Nephron progenitor cell (in vitro differentiated cells): Measurements from ENCODE around the gene MAN1C1.

ENCODE experiments used
- DNase-seq: peaks from one replicate; pipeline ENCODE4 v3.0.0; 2021
- H3K27ac Mint-ChIP-seq: 2 replicates; pipeline ENCODE4 v1.8.0; 2021; ENCODE audit warnings: mild to moderate bottlenecking, moderate library complexity, mixed read lengths
- H3K27me3 Mint-ChIP-seq: 2 replicates; pipeline ENCODE4 v1.8.0; 2021; ENCODE audit warnings: mild to moderate bottlenecking, low read depth, mixed read lengths; ENCODE audit not compliant: poor library complexity
- H3K36me3 Mint-ChIP-seq: 2 replicates; pipeline ENCODE4 v1.8.0; 2021; ENCODE audit warnings: low read depth, mixed read lengths
- H3K4me1 Mint-ChIP-seq: 2 replicates; pipeline ENCODE4 v1.8.0; 2021; ENCODE audit warnings: mixed read lengths
- H3K4me3 Mint-ChIP-seq: 2 replicates; pipeline ENCODE4 v1.8.0; 2021; ENCODE audit warnings: mild to moderate bottlenecking, moderate library complexity, mixed read lengths
- H3K9me3 Mint-ChIP-seq: 2 replicates; pipeline ENCODE4 v1.8.0; 2021; ENCODE audit warnings: mild to moderate bottlenecking, moderate library complexity, mixed read lengths
- CTCF ChIP-seq: fragments of 200-600 bp; sonication (generic); IDR thresholded peaks from 2 replicates; pipeline ENCODE4 v1.5.0; 2021; ENCODE audit warnings: antibody characterized with exemption

MAN1C1 gene

GRCh38 chr1:25682059-25682601, 65.5 kb downstream of the MAN1C1 start:
- DNase-seq, result no peak
- Mint-ChIP-seq H3K36me3 (no peaks in the 10 kb centered on the region), H3K9me3 (no peaks in the 10 kb centered on the region), H3K27me3 (peaks cover 58% of the 10 kb centered on the region), H3K4me3 (no peak overlapping the region), H3K27ac (no peak overlapping the region), H3K4me1 (peaks cover 7% of the 10 kb centered on the region)
- no peak for TF ChIP-seq CTCF

GRCh38 chr1:25683177-25683576, 66.6 kb downstream of the MAN1C1 start:
- Mint-ChIP-seq H3K9me3 (no peaks in the 10 kb centered on the region), H3K36me3 (no peaks in the 10 kb centered on the region), H3K27me3 (peaks cover 52% of the 10 kb centered on the region), H3K27ac (no peak overlapping the region), H3K4me1 (no peaks in the 10 kb centered on the region), H3K4me3 (no peak overlapping the region)
- DNase-seq, result no peak
- no peak for TF ChIP-seq CTCF

GRCh38 chr1:25683731-25684130, 67.1 kb downstream of the MAN1C1 start:
- no peaks in the 10 kb centered on the region for H3K36me3 Mint-ChIP-seq
- peaks cover 46% of the 10 kb centered on the region for H3K27me3 Mint-ChIP-seq
- DNase-seq, result no peak
- no peak for TF ChIP-seq CTCF
- H3K9me3 Mint-ChIP-seq, result no peaks in the 10 kb centered on the region
- H3K4me1 Mint-ChIP-seq, result no peaks in the 10 kb centered on the region
- no peak overlapping the region for H3K27ac Mint-ChIP-seq
- H3K4me3 Mint-ChIP-seq, result no peak overlapping the region

- no peak for DNase-seq
- no peak overlapping the region for H3K4me3 Mint-ChIP-seq
- no peaks in the 10 kb centered on the region for H3K9me3 Mint-ChIP-seq
- TF ChIP-seq CTCF, result no peak
- H3K36me3 Mint-ChIP-seq, result no peaks in the 10 kb centered on the region
- H3K27me3 Mint-ChIP-seq, result peaks cover 42% of the 10 kb centered on the region
- no peak overlapping the region for H3K27ac Mint-ChIP-seq
- H3K4me1 Mint-ChIP-seq, result no peaks in the 10 kb centered on the region
Measured at GRCh38 chr1:25684216-25684965, 67.8 kb downstream of the MAN1C1 start.

- no peaks in the 10 kb centered on the region for H3K36me3 Mint-ChIP-seq
- H3K27me3 Mint-ChIP-seq, result peaks cover 44% of the 10 kb centered on the region
- no peak for TF ChIP-seq CTCF
- no peak for DNase-seq
- no peak overlapping the region for H3K27ac Mint-ChIP-seq
- no peak overlapping the region for H3K4me3 Mint-ChIP-seq
- no peaks in the 10 kb centered on the region for H3K4me1 Mint-ChIP-seq
- H3K9me3 Mint-ChIP-seq, result no peaks in the 10 kb centered on the region
Measured at GRCh38 chr1:25685211-25685750, 68.7 kb downstream of the MAN1C1 start.
